Gastrocnemius medialis (tissue), 4 donors: Measurements from ENCODE around the gene SOWAHC.

ENCODE experiments used
- POLR2A ChIP-seq, 2 donors: fragments of 450-650 bp; IDR thresholded peaks; one replicate each; pipeline ENCODE4 v1.6.1; 2017; ENCODE audit warnings: antibody characterized with exemption in 2 of 2, mild to moderate bottlenecking in 2 of 2, moderate library complexity in 2 of 2
- TF ChIP-seq, protein P1 (sequence below), 5 experiments: fragments of 450-650 bp in 3 of 5; fragments of 200-600 bp in 2 of 5; sonication (generic) in 2 of 5; IDR thresholded peaks in 4 of 5; conservative IDR thresholded peaks in 1 of 5; 1 replicate in 4 of 5; 2 replicates in 1 of 5; pipeline ENCODE4 v1.5.1; 2016 to 2019; ENCODE audit warnings: antibody characterized with exemption in 5 of 5, mild to moderate bottlenecking in 3 of 5, moderate library complexity in 3 of 5

- TF ChIP-seq, protein P1, sequence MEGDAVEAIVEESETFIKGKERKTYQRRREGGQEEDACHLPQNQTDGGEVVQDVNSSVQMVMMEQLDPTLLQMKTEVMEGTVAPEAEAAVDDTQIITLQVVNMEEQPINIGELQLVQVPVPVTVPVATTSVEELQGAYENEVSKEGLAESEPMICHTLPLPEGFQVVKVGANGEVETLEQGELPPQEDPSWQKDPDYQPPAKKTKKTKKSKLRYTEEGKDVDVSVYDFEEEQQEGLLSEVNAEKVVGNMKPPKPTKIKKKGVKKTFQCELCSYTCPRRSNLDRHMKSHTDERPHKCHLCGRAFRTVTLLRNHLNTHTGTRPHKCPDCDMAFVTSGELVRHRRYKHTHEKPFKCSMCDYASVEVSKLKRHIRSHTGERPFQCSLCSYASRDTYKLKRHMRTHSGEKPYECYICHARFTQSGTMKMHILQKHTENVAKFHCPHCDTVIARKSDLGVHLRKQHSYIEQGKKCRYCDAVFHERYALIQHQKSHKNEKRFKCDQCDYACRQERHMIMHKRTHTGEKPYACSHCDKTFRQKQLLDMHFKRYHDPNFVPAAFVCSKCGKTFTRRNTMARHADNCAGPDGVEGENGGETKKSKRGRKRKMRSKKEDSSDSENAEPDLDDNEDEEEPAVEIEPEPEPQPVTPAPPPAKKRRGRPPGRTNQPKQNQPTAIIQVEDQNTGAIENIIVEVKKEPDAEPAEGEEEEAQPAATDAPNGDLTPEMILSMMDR (IDR thresholded peaks at IDR 0.05 in 4 of 5, conservative IDR thresholded peaks at IDR 0.05 in 1 of 5): no peak
- TF ChIP-seq POLR2A (IDR thresholded peaks at IDR 0.05): no peak
Observed at GRCh38 chr2:109604597-109604996, 9.6 kb upstream of the SOWAHC start.
